ENCODE data around the gene BACE1-AS.

The BACE1-AS gene

GRCh38 chr11:117332843-117333242, 41.7 kb downstream of the BACE1-AS start:
- H3K4me1 Mint-ChIP-seq, result peaks cover 11% of the 10 kb centered on the region
- no peak overlapping the region for H3K4me3 Mint-ChIP-seq
- H3K9me3 Mint-ChIP-seq, result no peaks in the 10 kb centered on the region
- no peaks in the 10 kb centered on the region for H3K27me3 Mint-ChIP-seq
- ATAC-seq, result no peak
- DNase-seq, result no peak
- no peak overlapping the region for H3K27ac Mint-ChIP-seq

GRCh38 chr11:117333917-117334316, 42.8 kb downstream of the BACE1-AS start:
- Mint-ChIP-seq H3K9me3 (no peaks in the 10 kb centered on the region), H3K27me3 (no peaks in the 10 kb centered on the region), H3K4me1 (peaks cover 11% of the 10 kb centered on the region), H3K27ac (peak overlapping the region in 1 of 2 donors; percentile 75), H3K4me3 (no peak overlapping the region)
- ATAC-seq, result no peak
- no peak for DNase-seq

GRCh38 chr11:117334896-117335295, 43.8 kb downstream of the BACE1-AS start:
- Mint-ChIP-seq H3K27me3 (no peaks in the 10 kb centered on the region), H3K4me3 (no peak overlapping the region), H3K9me3 (no peaks in the 10 kb centered on the region), H3K4me1 (peaks cover 10% of the 10 kb centered on the region), H3K27ac (no peak overlapping the region)
- no peak for ATAC-seq
- no peak for DNase-seq

- H3K4me1 Mint-ChIP-seq, result peaks cover 5% of the 10 kb centered on the region
- no peaks in the 10 kb centered on the region for H3K27me3 Mint-ChIP-seq
- DNase-seq (no peak), ATAC-seq (no peak)
- H3K27ac Mint-ChIP-seq, result peak overlapping the region in 1 of 2 donors; percentile 30
- no peaks in the 10 kb centered on the region for H3K9me3 Mint-ChIP-seq
- H3K4me3 Mint-ChIP-seq, result no peak overlapping the region
Measured at GRCh38 chr11:117335399-117335798, 44.3 kb downstream of the BACE1-AS start.

GRCh38 chr11:117337076-117337475, 45.9 kb downstream of the BACE1-AS start:
- H3K4me3 Mint-ChIP-seq, result no peak overlapping the region
- no peaks in the 10 kb centered on the region for H3K9me3 Mint-ChIP-seq
- H3K4me1 Mint-ChIP-seq, result peaks cover 5% of the 10 kb centered on the region
- no peaks in the 10 kb centered on the region for H3K27me3 Mint-ChIP-seq
- no peak for DNase-seq
- H3K27ac Mint-ChIP-seq, result no peak overlapping the region
- no peak for ATAC-seq

All from stimulated activated naive CD8-positive, alpha-beta T cell treated with anti-CD3 and anti-CD28 coated beads, Interleukin-15, amount 100 ng/mL, for 72 hours (primary cell).